HG03469 (cell line): ENCODE data around the gene ZIC2.
"Not testable (repeated sequence)": the region's sequence is repeated elsewhere in the genome, so short reads cannot be mapped to it uniquely, and the experiment has no call there.

ENCODE experiments used
- ATAC-seq: cut with Tn5 transposase; IDR thresholded peaks from one replicate; pipeline ENCODE4 v1.9.1; 2021; ENCODE audit warnings: mild to moderate bottlenecking, moderate library complexity, moderate number of reproducible peaks; ENCODE audit not compliant: unreplicated experiment

Gene ZIC2

GRCh38 chr13:99981735-99982035 lies at the start of gene ZIC2:
TSS of gene ZIC2 (plus strand) at chr13:99981784. CDS start at chr13:99982065, 281 bp downstream.
- no peak for ATAC-seq

- no peak for ATAC-seq
Measured at GRCh38 chr13:99932912-99933311, 48.7 kb upstream of the ZIC2 start.

- ATAC-seq: no peak
Measured at GRCh38 chr13:99935772-99936171, 45.8 kb upstream of the ZIC2 start.

GRCh38 chr13:99938635-99939034 lies 42.9 kb upstream of the ZIC2 start:
- no peak for ATAC-seq

- no peak for ATAC-seq
Measured at GRCh38 chr13:99941086-99941485, 40.5 kb upstream of the ZIC2 start.

GRCh38 chr13:99941911-99942310 lies 39.7 kb upstream of the ZIC2 start:
- ATAC-seq: no peak

- ATAC-seq: no peak
Measured at GRCh38 chr13:99944102-99944501, 37.5 kb upstream of the ZIC2 start.

GRCh38 chr13:99944606-99945005 lies 37.0 kb upstream of the ZIC2 start:
- no peak for ATAC-seq

- not testable (repeated sequence) for ATAC-seq
Measured at GRCh38 chr13:99945515-99945914, 36.1 kb upstream of the ZIC2 start.

GRCh38 chr13:99947666-99948065 lies 33.9 kb upstream of the ZIC2 start:
- no peak for ATAC-seq

- no peak for ATAC-seq
Measured at GRCh38 chr13:99948411-99948810, 33.2 kb upstream of the ZIC2 start.

GRCh38 chr13:99948907-99949678 lies 32.5 kb upstream of the ZIC2 start:
- ATAC-seq: no peak

GRCh38 chr13:99949679-99950413 lies 31.7 kb upstream of the ZIC2 start:
- no peak for ATAC-seq

GRCh38 chr13:99951666-99952065 lies 29.9 kb upstream of the ZIC2 start:
- ATAC-seq: not testable (repeated sequence)

- no peak for ATAC-seq
Measured at GRCh38 chr13:99953138-99953755, 28.3 kb upstream of the ZIC2 start.

GRCh38 chr13:99955107-99955746 lies 26.4 kb upstream of the ZIC2 start:
- ATAC-seq: no peak

- ATAC-seq: no peak
Measured at GRCh38 chr13:99955747-99956472, 25.7 kb upstream of the ZIC2 start.

- ATAC-seq: no peak
Measured at GRCh38 chr13:99956473-99957349, 24.9 kb upstream of the ZIC2 start.

- no peak for ATAC-seq
Measured at GRCh38 chr13:99958406-99959126, 23.0 kb upstream of the ZIC2 start.
